ENCODE measurements around the gene RSBN1L. TPM values are rescaled to one million over a fixed set of nuclear protein-coding genes. Genes with fewer than 3 reads are reported as not detected.

Gene RSBN1L
- polyA plus RNA-seq, 3 donors = 31.5 to 33.5 (median 33.5) TPM

DNA sequence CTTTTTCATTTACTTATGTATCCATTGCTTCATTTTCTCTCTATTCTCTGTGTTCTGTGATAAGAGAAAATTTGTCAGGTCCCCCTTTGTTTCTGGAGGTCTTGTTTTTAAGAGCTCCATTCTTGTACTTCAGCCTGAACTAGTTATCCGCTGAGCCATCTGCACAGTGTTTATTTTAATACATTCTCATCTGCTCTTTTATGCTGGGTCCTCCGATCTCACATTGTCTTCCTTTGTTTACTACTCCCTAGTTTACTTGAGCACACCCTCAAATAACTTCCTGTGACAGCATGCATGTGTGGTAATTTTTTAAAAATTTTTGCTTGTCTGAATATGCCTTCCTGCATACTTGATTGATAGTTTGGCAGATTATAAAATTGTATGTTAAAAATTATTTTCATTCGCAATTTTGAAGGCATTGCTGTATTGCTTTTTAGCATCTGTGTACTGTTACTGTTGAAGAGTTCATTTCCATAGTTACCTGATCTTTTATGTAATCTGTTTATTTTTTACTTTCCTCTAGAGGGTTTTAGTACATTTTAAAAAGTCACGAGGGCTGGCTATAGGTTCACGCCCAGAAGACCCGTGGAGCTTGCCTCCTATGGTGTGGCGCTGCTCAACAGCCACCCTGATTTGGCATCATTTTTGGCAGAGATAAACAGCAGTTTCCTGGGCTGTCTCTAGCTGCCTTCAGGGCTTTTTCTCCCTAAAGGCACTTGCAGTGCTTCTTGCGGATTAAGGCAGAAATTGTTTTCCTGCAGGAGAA is 31.9 kb downstream of the RSBN1L start:
- no peak for DNase-seq (ENCODE audit: low read depth in 3 of 3, low spot score in 2 of 3)

DNA sequence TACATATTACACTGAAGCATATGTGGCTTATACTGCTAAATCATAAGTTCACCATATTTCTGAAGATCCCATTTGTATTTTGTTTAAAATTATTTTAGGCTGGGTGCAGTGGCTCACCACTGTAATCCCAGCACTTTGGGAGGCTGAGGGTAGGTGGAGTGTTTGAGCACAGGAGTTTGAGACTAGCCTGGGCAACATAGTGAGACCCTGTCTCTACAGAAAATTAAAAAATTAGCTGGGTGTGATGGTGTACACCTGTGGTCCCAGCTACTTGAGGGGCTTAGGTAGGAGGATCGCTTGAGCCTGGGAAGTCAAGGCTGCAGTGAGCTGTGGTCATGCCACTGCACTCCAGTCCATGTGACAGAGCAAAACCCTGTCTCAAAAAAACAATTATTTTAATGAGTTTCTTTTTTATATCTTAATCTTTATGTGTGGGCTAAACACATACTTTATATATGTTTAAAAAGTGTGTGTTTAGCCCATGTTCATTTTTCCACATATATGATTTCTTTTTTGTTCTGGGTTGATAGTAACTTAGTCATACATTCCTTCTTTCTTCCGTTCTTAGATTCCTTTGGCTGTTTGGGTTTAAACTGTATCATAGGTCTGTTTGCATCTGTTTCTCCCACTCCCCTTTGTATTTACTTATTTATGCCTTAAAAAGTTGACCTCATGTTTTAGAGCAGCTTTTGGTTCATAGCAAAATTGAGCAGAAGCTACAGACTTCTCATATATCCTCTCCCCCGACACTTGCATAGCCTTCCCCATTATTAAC is 33.5 kb downstream of the RSBN1L start:
- no peak for DNase-seq (ENCODE audit: low read depth in 3 of 3, low spot score in 2 of 3)

DNA sequence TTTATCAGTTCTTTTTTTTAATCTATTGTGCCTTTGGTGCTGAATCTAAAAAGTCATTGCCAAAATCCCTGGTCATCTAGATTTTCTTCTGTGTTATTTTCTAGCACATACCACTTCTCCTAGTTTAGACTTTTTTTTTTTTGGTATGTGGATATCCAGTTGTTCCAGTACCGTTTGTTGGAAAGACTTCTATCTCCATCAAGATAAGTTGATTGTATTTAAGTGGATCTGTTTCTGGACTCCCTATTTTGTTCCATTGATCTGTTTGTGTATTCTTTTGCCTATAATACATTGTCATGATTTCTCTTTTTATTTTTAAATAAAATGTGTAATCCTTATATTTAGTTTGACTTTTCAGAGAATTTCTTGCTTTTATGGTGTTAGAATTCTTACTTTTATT is 35.5 kb downstream of the RSBN1L start:
- DNase-seq (ENCODE audit: low read depth in 3 of 3, low spot score in 2 of 3) = no peak

DNA sequence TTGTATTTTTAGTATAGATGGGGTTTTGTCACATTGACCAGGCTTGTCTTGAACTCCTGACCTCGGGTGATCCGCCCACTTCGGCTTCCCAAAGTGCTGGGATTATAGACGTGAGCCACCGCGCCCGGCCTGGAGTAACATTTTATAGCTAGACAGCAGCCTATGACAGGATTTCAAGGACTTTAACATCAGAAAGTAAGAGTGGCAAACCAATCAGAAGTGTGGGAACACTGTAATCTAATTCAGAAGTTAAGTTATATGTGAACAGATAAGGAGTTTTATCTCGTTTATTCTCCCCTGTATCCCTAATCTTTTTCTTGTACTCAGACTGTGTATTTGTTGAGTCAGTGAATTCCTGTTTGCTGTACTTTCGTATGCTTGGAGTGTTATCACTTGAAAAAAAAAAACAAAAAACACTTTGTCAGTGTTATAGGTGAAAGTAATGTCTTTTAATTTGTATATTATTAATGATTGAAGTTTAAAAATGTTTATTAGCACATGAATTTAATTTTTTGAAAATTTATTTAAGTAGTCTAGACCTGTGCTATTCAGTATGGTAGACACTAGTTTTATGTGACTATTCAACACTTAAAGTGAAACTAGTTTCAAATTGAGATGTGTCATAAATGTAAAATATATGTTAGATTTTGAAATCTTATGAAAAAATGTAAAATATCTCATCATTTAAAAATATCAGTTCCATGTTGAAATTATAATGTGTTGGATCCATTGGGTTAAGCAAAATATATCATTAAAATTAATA is 38.6 kb downstream of the RSBN1L start:
- no peak for DNase-seq (ENCODE audit: low read depth in 3 of 3, low spot score in 2 of 3)

DNA sequence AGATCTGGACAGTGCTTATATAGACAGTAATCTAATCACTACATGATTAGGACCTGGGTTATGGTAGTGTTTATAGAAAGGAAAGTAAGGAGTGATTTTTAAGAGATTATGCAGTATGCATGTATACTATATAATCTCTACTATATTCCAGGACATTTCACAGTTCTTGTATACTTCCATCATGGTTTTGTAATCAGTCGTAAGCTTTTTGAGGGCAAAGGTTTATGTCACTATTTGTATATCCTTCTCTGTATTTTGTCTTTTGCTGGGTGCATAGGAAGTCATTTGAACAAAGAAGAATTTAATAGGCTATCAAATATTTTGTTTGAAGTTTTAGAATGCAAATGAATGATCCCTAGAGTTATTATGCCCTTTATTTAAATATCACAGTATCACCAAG is 39.2 kb downstream of the RSBN1L start:
- no peak for DNase-seq (ENCODE audit: low read depth in 3 of 3, low spot score in 2 of 3)

DNA sequence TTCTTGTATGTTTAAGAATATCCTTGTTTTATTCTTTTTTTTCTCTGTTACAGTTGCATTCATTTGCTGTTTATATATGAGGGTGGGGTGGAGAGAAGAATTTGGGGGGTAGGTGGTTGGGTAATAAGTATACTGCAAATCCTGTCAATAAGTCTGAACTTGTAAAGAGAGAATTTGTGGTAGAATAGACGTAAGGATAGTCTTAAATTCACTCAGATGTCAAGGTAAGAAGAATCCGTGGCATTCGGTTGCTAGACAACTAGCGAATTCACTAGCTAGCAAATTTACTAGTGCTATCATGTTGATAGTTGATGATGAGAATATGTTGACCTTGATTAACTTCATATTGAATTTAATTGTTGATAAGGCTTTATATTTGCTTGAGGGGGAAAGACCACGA is 40.7 kb downstream of the RSBN1L start:
- DNase-seq (ENCODE audit: low read depth in 3 of 3, low spot score in 2 of 3) = no peak

DNA sequence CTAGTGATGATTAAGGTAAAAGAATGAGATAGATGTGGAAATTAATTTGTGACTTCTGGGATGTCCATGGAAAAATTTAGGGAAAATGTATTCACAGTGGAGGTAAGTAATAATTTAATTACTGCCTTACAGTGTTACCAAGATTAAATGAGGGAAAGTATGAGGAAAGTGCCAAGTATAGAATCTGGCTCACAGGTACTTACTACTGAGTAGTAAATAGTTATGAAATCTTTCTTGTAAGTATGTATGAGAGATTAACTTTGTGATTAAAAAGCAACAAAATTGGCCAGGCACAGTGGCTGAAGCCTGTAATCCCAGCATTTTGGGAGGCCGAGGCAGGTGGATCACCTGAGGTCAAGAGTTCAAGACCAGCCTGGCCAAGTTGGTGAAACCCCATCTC is 42.1 kb downstream of the RSBN1L start:
- no peak for DNase-seq (ENCODE audit: low read depth in 3 of 3, low spot score in 2 of 3)

DNA sequence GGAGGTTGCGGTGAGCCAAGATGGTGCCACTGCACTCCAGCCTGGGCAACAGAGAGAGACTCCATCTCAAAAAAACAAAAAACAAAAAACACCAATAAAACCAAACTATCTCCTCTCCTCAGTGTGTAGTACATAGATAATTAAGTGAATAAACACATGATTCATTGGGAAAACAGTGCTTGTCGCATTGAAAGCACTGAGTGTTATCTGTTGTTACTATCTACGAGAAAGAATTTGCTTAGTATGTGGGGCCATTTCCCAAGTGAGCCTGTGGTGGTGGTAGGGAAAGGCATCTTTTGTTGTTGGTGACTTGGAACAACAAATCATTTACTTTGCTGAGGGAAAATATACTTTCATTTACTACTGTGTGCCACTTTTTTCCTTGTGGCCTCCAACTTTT is 42.6 kb downstream of the RSBN1L start:
- DNase-seq (ENCODE audit: low read depth in 3 of 3, low spot score in 2 of 3) = no peak

DNA sequence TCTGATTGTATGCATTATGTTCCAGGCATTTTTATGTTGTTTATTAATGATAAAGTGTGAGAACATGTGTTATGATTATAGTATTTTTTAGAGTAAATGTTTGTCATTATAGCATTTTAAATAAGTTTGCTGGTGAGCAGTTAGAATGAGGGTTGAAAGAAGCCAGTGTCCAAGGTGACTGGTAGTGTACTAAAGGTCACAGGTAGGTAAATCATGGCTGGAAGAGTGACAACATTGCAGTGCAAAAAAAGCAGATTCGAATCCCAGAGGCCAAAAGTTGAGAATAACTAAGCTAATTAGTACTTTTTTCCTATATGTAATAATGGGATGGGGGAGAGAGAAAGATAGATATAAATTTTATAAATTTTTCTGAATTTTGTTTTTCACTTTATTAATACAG is 44.0 kb downstream of the RSBN1L start:
- no peak for DNase-seq (ENCODE audit: low read depth in 3 of 3, low spot score in 2 of 3)

DNA sequence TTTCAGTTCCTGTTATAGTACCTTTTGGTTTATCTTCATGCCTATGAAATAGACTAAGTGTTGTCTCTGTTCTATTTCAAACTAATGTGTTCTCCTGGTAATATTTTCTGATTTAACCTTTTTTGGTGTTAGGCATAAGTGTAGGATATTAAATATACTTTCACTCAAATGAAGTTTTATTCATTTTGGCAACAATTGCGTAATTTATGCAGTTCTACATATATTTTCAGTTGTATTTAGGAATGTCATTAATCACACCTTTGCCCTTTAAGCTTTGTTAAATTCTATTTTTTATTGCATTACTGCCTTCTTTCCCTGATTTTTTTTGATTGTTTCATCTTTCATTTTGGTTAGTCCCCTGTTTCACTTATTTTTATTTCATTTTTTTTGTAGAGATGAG is 47.3 kb downstream of the RSBN1L start:
- no peak for DNase-seq (ENCODE audit: low read depth in 3 of 3, low spot score in 2 of 3)

DNA sequence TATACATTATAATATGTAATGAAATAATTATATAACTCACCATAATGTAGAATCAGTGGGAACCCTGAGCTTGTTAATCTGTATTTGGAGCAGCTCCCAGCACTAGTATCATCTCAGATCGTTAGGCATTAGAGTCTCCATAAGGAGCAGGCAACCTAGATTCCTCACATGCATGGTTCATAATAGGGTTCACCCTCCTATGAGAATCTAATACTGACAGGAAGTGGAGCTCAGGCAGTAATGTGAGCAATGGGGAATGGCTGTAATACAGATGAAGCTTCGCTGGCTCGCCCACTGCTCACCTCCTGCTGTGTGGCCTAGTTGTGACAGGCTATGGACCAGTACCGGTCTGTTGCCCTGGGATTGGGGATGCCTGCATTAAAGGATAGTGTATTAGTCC is 49.5 kb downstream of the RSBN1L start:
- DNase-seq (ENCODE audit: low read depth in 3 of 3, low spot score in 2 of 3) = no peak

DNA sequence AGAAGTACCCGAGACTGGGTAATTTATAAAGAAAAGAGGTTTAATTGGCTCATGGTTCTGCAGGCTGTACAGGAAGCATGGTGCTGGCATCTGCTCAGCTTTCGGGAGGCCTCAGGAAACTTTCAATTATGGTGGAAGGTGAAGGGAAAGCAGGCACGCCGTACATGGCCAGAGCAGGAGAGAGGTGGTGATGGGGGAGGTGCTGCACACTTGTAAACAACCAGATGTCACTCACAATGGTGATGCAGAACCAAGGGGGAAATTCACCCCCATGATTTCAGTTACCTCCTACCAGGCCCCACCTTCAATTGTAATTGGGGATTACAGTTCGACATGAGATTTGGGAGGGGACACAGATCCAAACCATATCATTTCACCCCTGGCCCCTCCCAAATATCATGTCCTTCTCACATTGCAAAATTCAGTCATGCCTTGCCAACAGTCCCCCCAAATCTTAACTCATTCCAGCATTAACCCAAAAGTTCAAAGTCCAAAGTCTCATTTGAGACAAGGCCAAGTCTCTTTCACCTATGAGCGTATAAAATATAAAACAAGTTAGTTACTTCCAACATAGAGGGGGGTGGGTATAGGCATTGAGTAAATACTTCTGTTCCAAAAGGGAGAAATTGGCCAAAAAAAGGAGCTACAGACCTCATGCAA is 50.0 kb downstream of the RSBN1L start:
- DNase-seq (ENCODE audit: low read depth in 3 of 3, low spot score in 2 of 3) = no peak

DNA sequence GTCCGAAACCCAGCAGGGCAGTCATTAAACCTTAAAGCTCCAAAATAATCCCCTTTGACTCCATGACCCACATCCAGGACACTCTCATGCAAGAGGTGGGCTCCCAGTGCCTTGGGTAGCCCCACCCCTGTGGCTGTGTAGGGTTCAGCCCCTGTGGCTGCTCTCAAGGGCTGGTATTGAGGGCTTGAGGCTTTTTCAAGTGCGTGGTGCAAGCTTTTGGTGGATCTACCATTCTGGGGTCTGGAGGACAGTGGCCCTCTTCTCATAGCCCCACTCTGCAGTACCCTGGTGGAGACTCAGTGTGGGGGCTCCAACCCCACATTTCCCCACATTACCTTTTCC is 50.5 kb downstream of the RSBN1L start:
- no peak for DNase-seq (ENCODE audit: low read depth in 3 of 3, low spot score in 2 of 3)

DNA sequence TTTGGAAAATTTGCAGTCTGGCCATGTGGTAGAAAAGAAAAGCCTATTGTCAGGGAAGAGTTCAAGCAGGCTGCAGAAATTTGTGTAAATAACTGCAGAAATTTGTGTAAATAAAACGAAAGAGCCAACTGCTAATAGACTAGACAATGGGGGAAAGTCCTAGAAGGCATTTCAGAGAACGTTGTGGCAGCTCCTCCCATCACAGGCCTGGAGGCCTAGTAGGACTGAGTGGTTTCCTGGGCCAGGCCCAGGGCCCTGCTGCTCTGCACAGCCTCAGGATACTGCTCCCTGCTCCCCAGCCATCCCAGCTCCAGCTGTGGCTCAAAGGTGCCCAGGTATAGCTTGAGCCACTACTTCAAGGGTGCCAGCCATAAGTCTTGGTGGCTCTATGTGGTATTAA is 50.9 kb downstream of the RSBN1L start:
- no peak for DNase-seq (ENCODE audit: low read depth in 3 of 3, low spot score in 2 of 3)

DNA sequence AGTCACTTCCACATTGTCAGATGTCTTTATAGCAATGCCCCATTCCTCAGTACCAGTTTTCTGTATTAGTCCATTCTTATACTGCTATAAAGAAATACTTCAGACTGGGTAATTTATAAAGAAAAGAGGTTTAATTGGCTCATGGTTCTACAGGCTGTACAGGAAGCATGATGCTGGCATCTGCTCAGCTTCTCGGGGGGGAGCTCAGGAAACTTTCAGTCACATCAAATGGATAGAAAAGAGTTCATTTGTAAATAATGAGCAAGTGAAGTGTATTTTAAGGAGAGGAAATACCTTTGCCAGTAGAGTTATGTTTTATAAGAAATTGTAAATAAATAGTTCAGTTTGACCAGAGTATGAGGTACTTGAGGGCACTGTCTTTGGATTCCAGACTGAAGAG is 51.5 kb downstream of the RSBN1L start:
- no peak for DNase-seq (ENCODE audit: low read depth in 3 of 3, low spot score in 2 of 3)

DNA sequence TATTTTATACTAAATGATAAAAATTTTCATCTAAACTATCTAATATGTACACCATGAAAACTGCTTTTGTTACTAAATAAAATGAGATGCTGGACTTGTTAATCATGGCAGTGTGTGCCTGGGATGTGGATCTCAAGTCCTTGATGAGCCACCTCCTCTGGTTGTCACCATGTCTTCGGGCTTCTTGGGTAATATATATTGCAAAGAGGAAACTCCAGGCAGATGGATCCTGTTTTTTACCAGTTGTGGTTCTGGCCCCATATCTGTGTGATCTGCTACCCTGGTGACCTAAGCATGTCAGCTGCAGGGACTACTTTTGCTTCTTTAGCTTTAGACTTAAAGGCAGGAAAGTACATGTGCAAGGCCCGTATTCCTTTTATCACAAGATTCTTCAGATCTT is 55.8 kb downstream of the RSBN1L start:
- DNase-seq (ENCODE audit: low read depth in 3 of 3, low spot score in 2 of 3) = no peak

DNA sequence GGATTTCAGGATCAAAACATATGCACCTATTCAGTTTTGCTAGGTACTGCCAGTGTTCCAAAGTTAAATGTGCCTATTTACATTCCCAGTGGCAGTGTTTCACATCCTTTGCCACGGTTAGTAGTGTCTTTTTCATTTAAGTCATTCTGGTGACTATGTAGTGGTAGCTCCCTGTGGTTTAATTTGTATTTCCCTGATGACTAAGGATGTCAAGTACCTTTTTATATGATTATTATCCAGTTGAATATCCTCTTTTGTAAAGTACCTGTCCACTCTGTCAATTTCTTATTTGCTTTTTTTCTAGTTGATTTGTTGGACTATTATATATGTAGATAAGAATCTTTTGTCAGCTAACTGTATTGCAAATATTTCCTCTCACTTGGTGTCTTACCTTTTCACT is 56.9 kb downstream of the RSBN1L start:
- no peak for DNase-seq (ENCODE audit: low read depth in 3 of 3, low spot score in 2 of 3)

DNA sequence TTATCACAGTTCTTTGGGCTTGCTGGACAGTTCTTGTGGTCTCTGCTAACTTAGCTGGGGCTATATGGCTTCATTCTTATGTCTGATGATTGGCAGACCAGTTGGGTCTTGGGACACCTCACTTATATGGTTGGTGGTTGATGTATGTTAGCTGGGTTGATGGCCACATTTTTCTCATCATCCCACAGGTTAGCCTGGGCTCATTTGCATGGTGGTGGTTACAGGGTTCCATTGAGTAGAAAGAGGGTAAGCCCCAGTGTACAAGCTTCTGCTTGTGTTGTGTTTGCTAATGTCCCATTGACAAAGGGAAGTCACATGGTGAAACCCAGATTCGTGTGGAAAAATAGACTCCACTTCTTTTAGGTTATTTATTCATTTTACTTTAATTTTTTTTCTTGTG is 61.3 kb downstream of the RSBN1L start:
- no peak for DNase-seq (ENCODE audit: low read depth in 3 of 3, low spot score in 2 of 3)

DNA sequence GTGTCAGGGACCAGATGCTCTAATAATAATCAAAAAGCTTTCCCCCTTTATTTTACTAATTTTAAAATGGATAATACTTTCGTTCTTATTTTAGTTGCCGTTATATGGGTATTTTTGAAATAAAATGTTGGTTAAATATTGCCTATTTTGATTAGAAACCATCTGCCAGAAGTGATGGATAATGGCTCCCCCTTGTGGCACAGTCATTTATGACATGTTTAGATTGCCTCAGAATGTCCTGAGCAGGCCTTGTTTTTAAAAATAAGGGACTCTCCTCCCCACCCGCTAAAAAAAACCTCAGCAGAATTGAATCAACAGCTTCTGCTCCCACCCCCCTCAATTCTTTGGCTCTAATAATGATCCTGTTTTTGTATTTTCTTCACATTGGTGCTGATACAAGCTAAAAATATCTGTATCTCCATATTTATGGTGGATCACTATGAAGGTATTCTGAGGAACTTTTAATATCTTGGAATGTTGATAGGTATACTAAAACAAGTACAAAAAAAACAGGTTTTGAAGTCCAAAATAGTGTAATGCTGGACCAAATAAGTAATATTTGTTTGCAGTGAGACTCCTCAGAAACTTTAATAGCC is 63.1 kb downstream of the RSBN1L start:
- DNase-seq (ENCODE audit: low read depth in 3 of 3, low spot score in 2 of 3) = peak; percentile 39 to 45 (median 39)

DNA sequence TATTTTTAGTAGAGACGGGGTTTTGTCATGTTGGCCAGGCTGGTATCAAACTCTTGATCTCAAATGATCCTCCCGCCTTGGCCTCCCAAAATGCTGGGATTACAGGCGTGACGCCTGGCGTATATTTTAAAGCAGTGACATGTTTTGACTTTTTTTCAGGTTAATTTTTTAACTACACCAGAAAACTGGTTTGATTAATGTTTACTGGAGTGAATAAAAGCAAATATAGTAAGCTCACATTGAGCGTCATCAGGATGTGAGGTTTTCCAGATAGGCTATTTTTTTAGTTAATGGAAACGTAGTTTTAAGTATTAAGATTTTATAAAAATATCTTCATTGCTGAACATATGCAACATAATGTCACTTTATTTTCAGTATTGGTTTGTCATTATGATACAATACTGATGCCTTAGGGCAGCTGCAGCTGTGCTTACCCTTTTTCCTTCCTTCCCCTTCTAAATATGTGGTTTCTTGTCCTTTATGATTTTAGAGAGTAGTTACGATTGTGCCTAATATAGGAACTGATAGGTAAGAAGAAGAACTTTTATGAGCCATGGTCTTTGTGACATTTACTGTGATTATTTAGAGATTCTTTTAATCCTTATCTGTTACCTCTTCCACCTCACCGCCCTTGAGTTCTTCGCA is 64.7 kb downstream of the RSBN1L start:
- DNase-seq (ENCODE audit: low read depth in 3 of 3, low spot score in 2 of 3) = no peak
